Inflammatory macrophage treated with lipopolysaccharide for 1 hour (primary cell): Measurements from ENCODE around the gene RPRD2.
A peak's percentile ranks its signal among the peaks of the same experiment; 100 is the strongest.
"Not testable (repeated sequence)": the region's sequence is repeated elsewhere in the genome, so short reads cannot be mapped to it uniquely, and the experiment has no call there.

Experiments
- DNase-seq, 2 donors: peaks; one replicate each; pipeline ENCODE4 v3.0.0-alpha.2; 2020 to 2022

Gene RPRD2

GRCh38 chr1:150392627-150393026 lies 28.7 kb downstream of the RPRD2 start:
- no peak for DNase-seq

GRCh38 chr1:150395115-150395514 lies 31.2 kb downstream of the RPRD2 start:
- DNase-seq: not testable (repeated sequence)

GRCh38 chr1:150397392-150398032 lies 33.6 kb downstream of the RPRD2 start:
- DNase-seq: no peak

- DNase-seq: no peak
Measured at GRCh38 chr1:150404465-150404864, 40.5 kb downstream of the RPRD2 start.

- DNase-seq: no peak
Measured at GRCh38 chr1:150405660-150406059, 41.7 kb downstream of the RPRD2 start.

- DNase-seq: no peak
Measured at GRCh38 chr1:150406483-150406882, 42.5 kb downstream of the RPRD2 start.

GRCh38 chr1:150407330-150407729 lies 43.4 kb downstream of the RPRD2 start:
- no peak for DNase-seq

- no peak for DNase-seq
Measured at GRCh38 chr1:150408800-150409199, 44.9 kb downstream of the RPRD2 start.

- peak; percentile 39 to 56 for DNase-seq
Measured at GRCh38 chr1:150409504-150410362, 45.8 kb downstream of the RPRD2 start.

- DNase-seq: peak; percentile 85 to 89
Measured at GRCh38 chr1:150410582-150411101, 46.7 kb downstream of the RPRD2 start.

- DNase-seq: no peak
Measured at GRCh38 chr1:150414592-150414991, 50.6 kb downstream of the RPRD2 start.

GRCh38 chr1:150415800-150416199 lies 51.9 kb downstream of the RPRD2 start:
- no peak for DNase-seq

- DNase-seq: no peak
Measured at GRCh38 chr1:150420560-150421265, 56.8 kb downstream of the RPRD2 start.

GRCh38 chr1:150422541-150422940 lies 58.6 kb downstream of the RPRD2 start:
- DNase-seq: no peak

- DNase-seq: peak in 1 of 2 donors; percentile 20
Measured at GRCh38 chr1:150429805-150430204, 65.9 kb downstream of the RPRD2 start.

GRCh38 chr1:150441121-150441520 lies 77.2 kb downstream of the RPRD2 start:
- no peak for DNase-seq

GRCh38 chr1:150444232-150444631 lies 80.3 kb downstream of the RPRD2 start:
- no peak for DNase-seq

- DNase-seq: no peak
Measured at GRCh38 chr1:150456146-150456647, 92.2 kb downstream of the RPRD2 start.

GRCh38 chr1:150464422-150464826 lies 100.5 kb downstream of the RPRD2 start:
- DNase-seq: peak; percentile 40 to 80

GRCh38 chr1:150466964-150467363 lies 103.0 kb downstream of the RPRD2 start:
- DNase-seq: no peak

GRCh38 chr1:150469291-150469690 lies 105.3 kb downstream of the RPRD2 start:
- DNase-seq: no peak

GRCh38 chr1:150472601-150473200 lies 108.8 kb downstream of the RPRD2 start:
- DNase-seq: no peak

- DNase-seq: no peak
Measured at GRCh38 chr1:150473659-150474058, 109.7 kb downstream of the RPRD2 start.
